ENCODE measurements around the gene SERPIND1.

SERPIND1 gene

GRCh38 chr22:20776624-20777405 lies 2.9 kb downstream of the SERPIND1 start:
- in situ Hi-C loops (cut with MboI; ENCODE audit: low sequenced_read_pairs, unreplicated experiment): loop anchor here (25.0 kb wide), 1 partner anchor 165 kb away; no protein-coding TSS in a partner anchor
- TF ChIP-seq CTCF (IDR thresholded peaks at IDR 0.05; ENCODE audit: borderline replicate concordance, control extremely low read depth, extremely low read depth, insufficient read depth, missing control alignments): no peak
- DNase-seq (ENCODE audit: low spot score): no peak

GRCh38 chr22:20777420-20778177 lies 3.7 kb downstream of the SERPIND1 start:
- no peak for DNase-seq (ENCODE audit: low spot score)
- no peak for TF ChIP-seq CTCF (IDR thresholded peaks at IDR 0.05; ENCODE audit: borderline replicate concordance, control extremely low read depth, extremely low read depth, insufficient read depth, missing control alignments)
- in situ Hi-C loops (cut with MboI; ENCODE audit: low sequenced_read_pairs, unreplicated experiment): loop anchor here (25.0 kb wide), 1 partner anchor 165 kb away; no protein-coding TSS in a partner anchor

GRCh38 chr22:20779014-20779817 lies 5.3 kb downstream of the SERPIND1 start:
- DNase-seq (ENCODE audit: low spot score): no peak
- in situ Hi-C loops (cut with MboI; ENCODE audit: low sequenced_read_pairs, unreplicated experiment): loop anchor here (25.0 kb wide), 1 partner anchor 167 kb away; no protein-coding TSS in a partner anchor
- TF ChIP-seq CTCF (IDR thresholded peaks at IDR 0.05; ENCODE audit: borderline replicate concordance, control extremely low read depth, extremely low read depth, insufficient read depth, missing control alignments): no peak

GRCh38 chr22:20779818-20780158 lies 5.9 kb downstream of the SERPIND1 start:
- no peak for TF ChIP-seq CTCF (IDR thresholded peaks at IDR 0.05; ENCODE audit: borderline replicate concordance, control extremely low read depth, extremely low read depth, insufficient read depth, missing control alignments)
- in situ Hi-C loops (cut with MboI; ENCODE audit: low sequenced_read_pairs, unreplicated experiment): loop anchor here (25.0 kb wide), 1 partner anchor 167 kb away; no protein-coding TSS in a partner anchor
- no peak for DNase-seq (ENCODE audit: low spot score)

GRCh38 chr22:20781272-20781990 lies 7.5 kb downstream of the SERPIND1 start:
- DNase-seq (ENCODE audit: low spot score): no peak
- TF ChIP-seq CTCF (IDR thresholded peaks at IDR 0.05; ENCODE audit: borderline replicate concordance, control extremely low read depth, extremely low read depth, insufficient read depth, missing control alignments): no peak
- in situ Hi-C loops (cut with MboI; ENCODE audit: low sequenced_read_pairs, unreplicated experiment): loop anchor here (25.0 kb wide), 1 partner anchor 169 kb away; no protein-coding TSS in a partner anchor
